GM19455 (cell line): ENCODE data around the gene TBL1XR1.

Experiments used
- ATAC-seq: cut with Tn5 transposase; IDR thresholded peaks from one replicate; pipeline ENCODE4 v1.9.1; 2021; ENCODE audit not compliant: unreplicated experiment

The TBL1XR1 gene

GRCh38 chr3:176974279-176974678 is 223.0 kb downstream of the TBL1XR1 start:
- no peak for ATAC-seq

- no peak for ATAC-seq
These were observed 225.6 kb downstream of the TBL1XR1 start for GRCh38 chr3:176971613-176972174.

GRCh38 chr3:176970770-176971169 is 226.5 kb downstream of the TBL1XR1 start:
- ATAC-seq = no peak

- ATAC-seq = no peak
These were observed 227.8 kb downstream of the TBL1XR1 start for GRCh38 chr3:176969506-176969905.
